Measurements from ENCODE around the gene HEXD.
"Not testable (repeated sequence)": the region's sequence is repeated elsewhere in the genome, so short reads cannot be mapped to it uniquely, and the experiment has no call there.

Gene HEXD

DNA sequence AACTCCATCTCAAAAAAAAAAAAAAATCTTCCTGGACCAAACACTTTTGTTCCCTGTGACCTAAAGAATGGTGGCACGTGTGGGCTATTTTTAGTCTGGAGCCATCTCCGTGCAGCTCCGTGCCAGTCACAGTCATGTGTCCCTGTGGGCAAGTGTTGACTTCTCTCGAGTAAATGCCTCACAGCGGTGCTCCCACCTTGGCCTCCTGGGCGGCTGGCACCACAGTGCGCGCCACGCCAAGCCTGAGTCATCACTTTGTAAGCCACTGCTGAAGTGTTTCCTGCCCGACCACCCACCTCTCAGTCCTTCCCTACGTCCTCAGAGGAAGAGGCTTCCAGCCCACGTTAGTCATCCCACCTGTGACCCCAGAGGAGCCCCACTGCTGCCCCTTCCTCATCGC is 10.9 kb upstream of the HEXD start:
- H3K4me3 ChIP-seq (ENCODE audit: low read depth, low read length), result no peak overlapping the region
- DNase-seq (ENCODE audit: low read depth), result no peak
- TF ChIP-seq, protein P1, sequence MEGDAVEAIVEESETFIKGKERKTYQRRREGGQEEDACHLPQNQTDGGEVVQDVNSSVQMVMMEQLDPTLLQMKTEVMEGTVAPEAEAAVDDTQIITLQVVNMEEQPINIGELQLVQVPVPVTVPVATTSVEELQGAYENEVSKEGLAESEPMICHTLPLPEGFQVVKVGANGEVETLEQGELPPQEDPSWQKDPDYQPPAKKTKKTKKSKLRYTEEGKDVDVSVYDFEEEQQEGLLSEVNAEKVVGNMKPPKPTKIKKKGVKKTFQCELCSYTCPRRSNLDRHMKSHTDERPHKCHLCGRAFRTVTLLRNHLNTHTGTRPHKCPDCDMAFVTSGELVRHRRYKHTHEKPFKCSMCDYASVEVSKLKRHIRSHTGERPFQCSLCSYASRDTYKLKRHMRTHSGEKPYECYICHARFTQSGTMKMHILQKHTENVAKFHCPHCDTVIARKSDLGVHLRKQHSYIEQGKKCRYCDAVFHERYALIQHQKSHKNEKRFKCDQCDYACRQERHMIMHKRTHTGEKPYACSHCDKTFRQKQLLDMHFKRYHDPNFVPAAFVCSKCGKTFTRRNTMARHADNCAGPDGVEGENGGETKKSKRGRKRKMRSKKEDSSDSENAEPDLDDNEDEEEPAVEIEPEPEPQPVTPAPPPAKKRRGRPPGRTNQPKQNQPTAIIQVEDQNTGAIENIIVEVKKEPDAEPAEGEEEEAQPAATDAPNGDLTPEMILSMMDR (IDR thresholded peaks at IDR 0.05; ENCODE audit: insufficient read depth, low read depth, low read length, missing control alignments), result no peak

DNA sequence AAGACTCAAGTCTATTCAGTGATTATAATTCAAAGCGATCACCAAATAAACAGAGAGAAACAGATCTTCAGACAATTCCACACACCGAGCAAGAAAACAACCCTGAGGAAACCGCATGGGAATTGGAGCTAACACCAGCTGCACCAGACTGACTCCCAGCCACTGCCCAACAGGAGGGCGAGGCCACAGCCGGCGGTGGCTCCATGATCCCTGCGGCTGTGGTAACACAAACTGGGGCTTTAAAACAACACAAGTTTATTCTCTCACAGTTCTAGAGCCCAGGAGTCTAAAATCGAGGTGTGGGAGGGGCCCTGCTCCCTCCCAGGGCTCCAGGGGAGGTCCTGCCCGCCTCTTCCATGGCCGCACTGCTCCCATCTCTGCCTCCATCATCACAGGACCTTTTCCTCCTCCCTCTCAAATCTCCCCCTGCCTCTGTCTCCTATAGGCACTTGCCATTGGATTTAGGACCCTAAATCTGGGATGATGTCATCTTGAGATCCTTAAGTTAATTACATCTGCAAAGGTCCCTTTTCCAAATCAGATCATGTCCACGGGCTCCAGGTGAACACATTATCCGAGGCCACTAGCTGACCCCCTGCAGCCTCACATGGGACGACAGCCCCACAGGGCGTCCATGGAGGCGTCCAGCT is 9.7 kb upstream of the HEXD start:
- TF ChIP-seq, protein P1 (IDR thresholded peaks at IDR 0.05; ENCODE audit: insufficient read depth, low read depth, low read length, missing control alignments), result no peak
- no peak overlapping the region for H3K4me3 ChIP-seq (ENCODE audit: low read depth, low read length)

DNA sequence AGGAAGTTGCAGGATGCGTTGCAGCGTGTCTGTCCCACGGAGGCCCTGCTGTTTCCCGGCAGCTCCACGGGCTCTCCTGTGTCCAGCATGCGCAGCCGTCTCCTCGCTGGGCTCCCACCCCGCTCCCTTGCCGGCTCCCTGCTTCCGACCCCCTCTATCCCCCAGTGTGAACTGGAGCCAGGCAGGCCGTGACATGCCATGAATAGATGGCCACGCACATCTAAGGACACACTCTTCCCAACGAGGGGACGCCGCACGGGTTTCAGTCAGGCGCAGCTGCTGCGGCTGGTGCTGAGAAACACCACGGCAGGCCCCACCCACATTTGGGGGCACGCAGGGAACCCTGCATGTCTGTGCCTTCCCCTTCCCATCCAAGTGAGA is 9.2 kb upstream of the HEXD start:
- no peak overlapping the region for H3K4me3 ChIP-seq (ENCODE audit: low read depth, low read length)
- TF ChIP-seq, protein P1 (IDR thresholded peaks at IDR 0.05; ENCODE audit: insufficient read depth, low read depth, low read length, missing control alignments), result no peak
- no peak for DNase-seq (ENCODE audit: low read depth)

More for the DNA sequence above, 9.7 kb upstream of the HEXD start:
- DNase-seq (ENCODE audit: low read depth), result no peak

DNA sequence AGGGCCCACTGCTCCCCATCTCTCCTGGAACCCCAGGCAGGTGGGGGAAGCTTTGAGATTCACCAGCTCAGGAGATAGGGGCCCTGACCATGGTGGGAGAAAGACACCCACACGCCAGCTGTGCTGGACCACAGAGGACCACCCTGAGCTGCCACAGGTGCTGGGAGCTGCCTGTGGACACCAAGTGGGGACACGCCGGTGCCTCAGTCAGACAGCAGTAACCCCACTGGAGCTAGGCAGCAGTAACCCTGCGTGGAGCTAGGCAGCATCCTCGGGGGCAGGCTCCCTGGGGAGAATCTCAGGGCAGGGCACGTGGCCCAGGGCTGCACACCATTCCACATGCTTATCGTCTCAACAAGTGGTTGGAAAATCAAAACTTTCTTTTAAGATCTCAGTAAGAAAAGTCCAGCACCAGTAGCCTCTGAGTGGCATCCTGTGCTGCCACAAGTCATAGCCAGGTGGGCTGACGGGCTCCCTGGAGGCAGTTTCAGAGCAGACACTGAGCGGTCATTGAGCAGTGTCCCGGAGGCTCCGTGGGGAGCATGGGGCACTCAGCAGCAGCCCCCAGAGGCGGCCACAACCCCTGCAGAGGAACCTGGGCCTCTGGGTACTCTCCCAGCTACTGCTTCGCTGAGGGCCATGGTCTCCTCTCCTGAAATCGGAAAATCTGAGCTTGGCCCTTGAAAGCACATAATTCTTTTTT is 8.0 kb upstream of the HEXD start:
- no peak for DNase-seq (ENCODE audit: low read depth)
- TF ChIP-seq, protein P1 (IDR thresholded peaks at IDR 0.05; ENCODE audit: insufficient read depth, low read depth, low read length, missing control alignments), result no peak
- H3K4me3 ChIP-seq (ENCODE audit: low read depth, low read length), result no peak overlapping the region

DNA sequence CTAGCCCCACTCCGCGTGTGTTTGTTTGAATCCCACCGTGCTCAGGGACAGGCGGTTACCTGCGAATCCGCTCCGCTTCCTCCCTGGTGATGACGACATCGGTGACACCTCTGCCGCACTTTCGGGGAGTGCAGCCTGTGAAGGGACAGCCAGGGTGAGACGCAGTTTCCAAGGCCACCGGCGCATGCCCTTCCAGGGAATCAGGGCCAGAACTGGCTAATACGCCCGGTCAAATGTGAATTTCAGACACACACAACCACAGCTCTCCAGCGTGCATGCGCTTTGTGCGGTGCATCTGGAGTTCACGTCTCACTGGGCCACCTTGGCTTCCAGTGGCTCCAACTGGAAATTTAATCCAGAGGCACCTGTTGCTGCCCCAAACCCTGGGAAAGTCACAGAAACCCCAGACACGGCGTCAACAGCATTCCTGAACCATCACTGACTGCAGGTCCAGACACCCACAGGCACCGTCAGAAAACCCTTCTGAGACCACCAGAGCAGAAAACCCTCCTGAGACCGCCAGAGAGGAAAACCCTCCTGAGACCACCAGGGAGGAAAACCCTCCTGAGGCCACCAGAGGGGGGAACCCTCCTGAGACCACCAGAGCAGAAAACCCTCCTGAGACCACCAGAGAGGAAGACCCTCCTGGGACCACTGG is 6.6 kb upstream of the HEXD start:
- no peak for DNase-seq (ENCODE audit: low read depth)
- H3K4me3 ChIP-seq (ENCODE audit: low read depth, low read length), result no peak overlapping the region
- TF ChIP-seq, protein P1 (IDR thresholded peaks at IDR 0.05; ENCODE audit: insufficient read depth, low read depth, low read length, missing control alignments), result no peak

DNA sequence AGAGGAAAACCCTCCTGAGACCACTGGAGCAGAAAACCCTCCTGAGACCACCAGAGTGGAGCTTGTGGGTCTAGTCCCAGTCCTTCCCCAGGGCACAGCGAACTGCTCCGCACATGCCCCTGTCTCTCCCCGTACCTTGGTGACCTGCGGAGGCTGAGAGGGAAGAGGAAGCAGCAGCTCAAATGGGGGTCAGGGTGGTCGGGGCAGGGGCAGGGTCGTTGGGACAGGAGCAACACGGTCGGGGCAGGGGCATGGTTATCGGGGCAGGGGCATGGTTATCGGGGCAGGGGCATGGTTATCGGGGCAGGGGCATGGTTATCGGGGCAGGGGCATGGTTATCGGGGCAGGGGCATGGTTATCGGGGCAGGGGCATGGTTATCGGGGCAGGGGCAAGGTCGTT is 6.1 kb upstream of the HEXD start:
- H3K4me3 ChIP-seq (ENCODE audit: low read depth, low read length); DNase-seq (ENCODE audit: low read depth): not testable (repeated sequence)

Measured in GM12865 (cell line).